ACHN (cell line): ENCODE data around the gene SERPINA1.

Source experiments
- DNase-seq: peaks from one replicate; pipeline ENCODE4 v3.0.0-alpha.2; 2015
- in situ Hi-C: cut with HindIII; loops from 2 replicates; pipeline ENCODE4 v1.10.0; 2017; ENCODE audit warnings: low sequenced_read_pairs, low pct_ligation_motif_present, low pct_unique_long_range_greater_than_20kb

The SERPINA1 gene

DNA sequence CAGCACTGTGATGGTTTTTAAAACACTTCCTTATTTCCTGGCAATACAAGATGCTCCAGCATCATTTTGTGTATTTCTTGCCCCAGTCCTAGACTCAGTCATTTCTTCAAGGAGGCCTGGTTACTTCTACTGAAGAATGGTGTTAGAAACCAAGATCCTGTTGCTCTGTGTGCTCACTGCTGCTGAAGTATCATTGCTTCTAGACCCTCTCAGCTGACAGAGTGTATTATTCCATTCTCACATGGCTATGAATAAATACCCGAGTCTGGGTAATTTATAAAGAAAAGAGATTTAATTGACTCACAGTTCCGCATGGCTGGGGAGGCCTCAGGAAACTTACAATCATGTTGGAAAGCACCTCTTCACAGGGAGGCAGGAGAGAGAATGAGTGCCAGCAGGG, 50.4 kb downstream of the SERPINA1 start:
- DNase-seq: no peak
- in situ Hi-C loops: no loop called here

DNA sequence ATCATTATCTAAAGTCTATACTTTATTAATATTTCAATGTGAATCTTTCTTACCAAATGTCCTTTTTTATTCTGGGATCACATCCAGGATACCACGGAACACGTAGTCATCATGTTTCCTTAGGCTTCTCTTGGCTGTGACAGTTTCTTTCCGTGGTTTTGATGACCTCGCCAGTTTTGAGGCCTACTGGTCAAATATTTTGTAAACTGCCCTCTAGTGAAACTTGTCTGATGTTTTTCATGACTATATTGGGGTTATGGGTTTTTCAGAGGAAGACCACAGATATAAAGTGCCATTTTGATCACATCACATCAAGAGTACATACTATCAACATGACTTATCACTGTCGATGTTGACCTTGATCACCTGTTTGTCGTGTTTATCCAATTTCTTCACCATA, 51.1 kb downstream of the SERPINA1 start:
- DNase-seq: peak; percentile 16
- in situ Hi-C loops: no loop called here

DNA sequence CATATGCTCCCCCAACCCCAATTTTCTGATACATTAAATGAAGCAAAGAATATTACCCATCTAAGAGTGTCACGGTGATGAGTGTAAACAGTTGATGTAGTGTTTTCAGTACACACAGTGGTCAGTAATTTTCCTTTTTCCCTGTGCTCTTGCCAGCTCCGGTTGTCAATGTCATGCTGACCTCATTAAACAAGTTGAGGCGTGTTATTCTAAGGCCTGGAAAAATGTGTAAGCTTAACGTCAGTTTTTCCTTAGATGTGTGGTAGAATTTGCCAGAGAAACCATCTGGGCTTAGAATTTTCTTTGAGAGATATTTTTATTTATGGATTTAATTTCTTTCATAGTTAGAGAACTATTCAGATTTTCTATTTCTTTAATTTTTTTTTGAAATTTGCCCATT, 53.5 kb downstream of the SERPINA1 start:
- in situ Hi-C loops: no loop called here
- no peak for DNase-seq

DNA sequence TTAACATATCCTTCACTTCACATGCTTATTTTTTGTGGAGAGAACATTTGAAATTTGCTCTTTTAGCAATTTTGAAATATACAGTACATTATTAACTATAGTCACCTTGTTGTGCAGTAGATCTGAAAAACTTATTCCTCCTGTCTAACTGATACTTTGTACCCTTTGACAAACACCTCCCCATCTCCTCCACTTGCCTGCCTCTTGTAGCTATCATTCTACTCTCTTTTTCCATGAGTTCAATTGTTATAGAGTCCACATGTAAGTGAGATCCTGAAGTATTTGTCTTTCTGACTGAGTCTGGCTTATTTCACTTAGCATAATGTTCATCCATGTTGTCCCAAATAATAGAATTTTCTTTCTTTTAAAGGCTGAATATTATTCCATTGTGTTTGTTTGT, 55.8 kb downstream of the SERPINA1 start:
- in situ Hi-C loops: no loop called here
- DNase-seq: no peak

DNA sequence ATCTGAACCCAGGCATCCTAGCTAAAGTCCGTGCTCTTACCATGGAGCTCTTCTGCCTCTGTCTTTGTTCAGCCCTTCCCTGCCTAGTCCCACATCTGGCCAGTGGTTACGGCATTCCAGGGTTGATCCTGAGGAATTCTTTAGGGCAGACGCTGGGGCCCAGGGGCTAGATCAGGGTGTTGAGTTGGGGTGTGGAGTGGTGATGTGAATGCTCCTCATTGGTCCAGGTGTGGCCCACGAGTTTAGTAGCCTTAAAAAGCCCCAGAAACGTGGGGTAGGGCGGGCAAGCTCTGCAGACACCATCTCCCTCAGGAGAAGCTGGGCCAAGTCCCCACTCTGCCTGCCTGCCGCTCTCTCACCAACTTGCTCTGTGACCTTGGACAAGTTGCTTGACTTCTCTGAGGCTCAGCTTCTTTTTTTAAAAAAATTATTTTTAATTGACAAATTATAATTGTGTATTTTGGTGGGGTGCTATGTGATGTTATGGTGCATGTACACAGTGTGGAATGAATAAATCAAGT, 56.3 kb downstream of the SERPINA1 start:
- in situ Hi-C loops: no loop called here
- DNase-seq: no peak

DNA sequence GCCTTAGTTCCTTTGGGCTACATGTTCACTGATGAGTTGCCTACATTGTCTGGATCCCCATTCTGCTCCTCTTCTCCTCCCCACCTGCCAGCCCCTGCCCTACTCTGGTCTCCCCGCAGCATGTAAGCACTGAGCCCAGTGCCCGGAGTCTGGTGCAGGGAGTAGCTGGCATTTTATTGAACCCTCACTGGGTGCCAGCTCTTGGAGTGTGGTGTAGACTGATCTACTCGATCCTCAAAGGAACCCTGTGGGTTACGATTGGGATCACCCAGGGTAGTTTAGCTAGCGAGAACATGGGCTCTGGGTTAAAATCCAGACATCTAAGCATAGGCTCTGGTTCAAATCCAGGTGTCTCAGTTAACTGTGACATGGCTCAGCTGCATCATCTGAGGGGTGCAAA, 56.9 kb downstream of the SERPINA1 start:
- in situ Hi-C loops: no loop called here
- DNase-seq: no peak

DNA sequence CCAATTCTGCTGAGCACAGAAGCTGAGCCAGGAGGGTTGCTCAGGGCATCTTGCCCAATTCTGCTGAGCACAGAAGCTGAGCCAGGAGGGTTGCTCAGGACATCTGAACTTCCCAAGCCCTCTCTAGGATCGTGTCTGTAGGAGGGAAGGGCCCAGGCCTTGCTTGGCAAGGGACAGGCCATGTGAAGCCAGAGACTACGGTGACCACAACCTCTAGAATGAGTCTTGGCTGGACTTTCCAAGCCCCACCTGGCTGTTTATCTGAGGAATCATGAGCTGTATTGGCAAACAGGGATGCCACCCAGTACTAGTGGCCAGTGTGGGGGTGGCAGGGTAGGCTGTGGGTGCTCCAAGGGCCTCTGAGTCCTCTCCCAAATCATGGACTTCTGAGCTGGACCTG, 57.5 kb downstream of the SERPINA1 start:
- DNase-seq: no peak

DNA sequence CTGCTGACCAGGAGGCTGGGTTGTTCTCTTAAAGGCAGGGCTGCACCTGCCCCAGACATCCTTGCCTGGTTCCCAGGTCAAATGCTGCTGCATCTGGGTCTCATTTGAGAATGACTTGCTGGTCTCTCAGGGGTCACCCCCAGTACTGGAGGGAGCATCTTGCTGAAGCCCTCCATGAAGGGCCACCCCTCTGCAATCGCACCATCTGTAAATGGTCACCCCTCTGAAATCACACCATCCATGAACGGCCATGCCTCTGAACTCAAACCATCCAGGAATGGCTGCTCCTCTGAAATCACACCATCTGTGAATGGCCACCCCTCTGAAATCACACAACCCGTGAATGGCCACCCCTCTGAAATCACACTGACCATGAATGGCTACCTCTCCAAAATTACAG, 58.0 kb downstream of the SERPINA1 start:
- no peak for DNase-seq
- in situ Hi-C loops: no loop called here

More for the DNA sequence above, 57.5 kb downstream of the SERPINA1 start:
- in situ Hi-C loops: no loop called here

DNA sequence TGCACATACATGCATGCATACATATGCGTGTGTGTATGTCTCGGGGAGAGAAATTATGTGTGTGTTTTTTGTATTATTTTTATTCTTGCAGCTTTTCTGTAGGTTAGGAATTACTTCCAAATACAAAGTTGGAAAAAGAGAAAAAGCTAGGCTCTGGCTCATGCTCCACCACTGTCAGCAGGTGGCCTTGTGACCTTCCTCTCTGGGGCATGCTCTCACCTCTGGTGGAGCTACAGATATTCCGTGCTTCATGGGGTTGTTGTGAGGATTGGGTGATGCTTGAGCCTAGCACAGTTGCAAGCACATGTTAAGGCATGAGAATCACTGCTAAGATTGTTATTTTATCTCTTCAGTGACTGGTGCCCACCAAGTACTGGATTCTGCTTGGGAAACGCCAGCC, 58.5 kb downstream of the SERPINA1 start:
- in situ Hi-C loops: no loop called here
- DNase-seq: no peak

DNA sequence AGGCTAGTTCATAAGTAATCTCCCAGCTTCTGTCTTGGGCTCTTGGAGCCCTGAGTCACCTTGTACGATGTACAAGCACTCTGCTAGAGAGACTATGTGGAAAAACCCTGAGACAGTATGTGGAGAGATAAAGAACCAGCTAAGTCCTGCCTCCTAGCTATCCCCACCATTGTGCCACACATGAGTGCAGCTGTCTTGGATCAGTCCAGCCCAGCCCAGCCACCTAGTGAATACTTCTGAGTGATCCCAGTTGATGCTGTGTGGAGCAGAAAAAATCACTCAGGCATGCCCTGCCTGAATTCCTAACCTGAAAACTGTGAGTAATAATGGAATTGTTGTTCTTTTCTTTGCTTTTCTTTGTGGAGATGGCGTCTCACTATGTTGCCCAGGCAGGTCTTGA, 60.2 kb downstream of the SERPINA1 start:
- DNase-seq: peak; percentile 18
- in situ Hi-C loops: no loop called here
